CD14-positive monocyte (primary cell): ENCODE data around the gene RNF151. TPM values are rescaled to one million over a fixed set of nuclear protein-coding genes. Genes with fewer than 3 reads are reported as not detected.
"Not testable (repeated sequence)": the region's sequence is repeated elsewhere in the genome, so short reads cannot be mapped to it uniquely, and the experiment has no call there.

Experiments used
- DNase-seq, 3 donors: peaks; one replicate each; pipeline ENCODE4 v3.0.0-alpha.2; 2011 to 2022
- H2AFZ ChIP-seq: 2 replicates; pipeline ENCODE4 v1.6.0; 2012; ENCODE audit warnings: mild to moderate bottlenecking, low read depth, low read length, inconsistent platforms; ENCODE audit not compliant: insufficient read depth, poor library complexity, severe bottlenecking
- H3K27ac ChIP-seq, 2 donors: 1 replicate in 1 of 2; 2 replicates in 1 of 2; pipeline ENCODE4 v1.5.1; 2012 to 2013; ENCODE audit warnings: low read length in 2 of 2, control low read depth in 1 of 2, inconsistent platforms in 1 of 2, low read depth in 1 of 2, mild to moderate bottlenecking in 1 of 2
- H3K27me3 ChIP-seq, 2 donors: one replicate each; pipeline versions ENCODE4 v1.6.0 to v1.6.1; 2011 to 2013; ENCODE audit warnings: low read length in 2 of 2; ENCODE audit not compliant: control insufficient read depth in 2 of 2, insufficient read depth in 2 of 2
- H3K36me3 ChIP-seq, 2 donors: replicated peaks in 1 of 2; 1 replicate in 1 of 2; 2 replicates in 1 of 2; pipeline versions ENCODE4 v1.5.1 to v1.6.1; 2012 to 2013; ENCODE audit warnings: low read length in 2 of 2, control low read depth in 1 of 2, inconsistent platforms in 1 of 2, mild to moderate bottlenecking in 1 of 2; ENCODE audit not compliant: insufficient read depth in 2 of 2, control insufficient read depth in 1 of 2
- H3K4me1 ChIP-seq, 2 donors: 1 replicate in 1 of 2; 2 replicates in 1 of 2; pipeline versions ENCODE4 v1.5.1 to v1.6.1; 2012 to 2013; ENCODE audit warnings: low read length in 2 of 2, control low read depth in 1 of 2, inconsistent platforms in 1 of 2, mild to moderate bottlenecking in 1 of 2, moderate library complexity in 1 of 2; ENCODE audit not compliant: insufficient read depth in 2 of 2, control insufficient read depth in 1 of 2
- H3K4me2 ChIP-seq: replicated peaks from 2 replicates; pipeline ENCODE3; 2012; ENCODE audit warnings: low read length, moderate library complexity, mild to moderate bottlenecking; ENCODE audit not compliant: poor library complexity, severe bottlenecking; ENCODE audit errors: extremely low read depth
- H3K4me3 ChIP-seq, 3 experiments: fragments of 200-600 bp in 1 of 3; sonication (generic) in 1 of 3; replicated peaks in 1 of 3; 1 replicate in 2 of 3; 2 replicates in 1 of 3; pipeline ENCODE4 v1.5.1; 2011 to 2013; ENCODE audit warnings: low read length in 3 of 3, mild to moderate bottlenecking in 3 of 3, control low read depth in 2 of 3, low read depth in 2 of 3, inconsistent platforms in 1 of 3, moderate library complexity in 1 of 3
- H3K79me2 ChIP-seq: 2 replicates; pipeline ENCODE4 v1.6.0; 2012; ENCODE audit warnings: mild to moderate bottlenecking, control low read depth, inconsistent platforms, low read length, moderate library complexity; ENCODE audit not compliant: insufficient read depth
- H3K9ac ChIP-seq: 2 replicates; pipeline ENCODE4 v1.6.0; 2017; ENCODE audit warnings: low read length, mild to moderate bottlenecking; ENCODE audit not compliant: insufficient read depth, poor library complexity, severe bottlenecking
- H3K9me3 ChIP-seq, 2 donors: replicated peaks in 1 of 2; 1 replicate in 1 of 2; 2 replicates in 1 of 2; pipeline versions ENCODE4 v1.5.1 to v1.6.1; 2012 to 2013; ENCODE audit warnings: low read length in 2 of 2, control low read depth in 1 of 2; ENCODE audit not compliant: control insufficient read depth in 1 of 2, insufficient read depth in 1 of 2
- H4K20me1 ChIP-seq: 2 replicates; pipeline ENCODE4 v1.6.0; 2012; ENCODE audit warnings: mild to moderate bottlenecking, low read length, control low read depth, moderate library complexity; ENCODE audit not compliant: insufficient read depth
- H3K27ac Mint-ChIP-seq, 7 donors: one replicate each; pipeline ENCODE4 v1.8.0; 2020; ENCODE audit warnings: mild to moderate bottlenecking in 7 of 7, mixed read lengths in 7 of 7, moderate library complexity in 6 of 7, inconsistent platforms in 2 of 7
- H3K27me3 Mint-ChIP-seq, 3 donors: one replicate each; pipeline ENCODE4 v1.8.0; 2021 to 2022; ENCODE audit warnings: low read depth in 3 of 3, mild to moderate bottlenecking in 3 of 3, mixed read lengths in 3 of 3, moderate library complexity in 3 of 3, inconsistent platforms in 1 of 3
- H3K36me3 Mint-ChIP-seq, 2 donors: one replicate each; pipeline ENCODE4 v1.8.0; 2020; ENCODE audit warnings: mixed read lengths in 2 of 2, inconsistent platforms in 1 of 2, mild to moderate bottlenecking in 1 of 2
- H3K4me1 Mint-ChIP-seq: one replicate; pipeline ENCODE4 v1.8.0; 2020; ENCODE audit warnings: mild to moderate bottlenecking, mixed read lengths
- H3K4me3 Mint-ChIP-seq, 2 donors: one replicate each; pipeline ENCODE4 v1.8.0; 2020; ENCODE audit warnings: mild to moderate bottlenecking in 2 of 2, mixed read lengths in 2 of 2, moderate library complexity in 1 of 2
- H3K9me3 Mint-ChIP-seq, 7 donors: one replicate each; pipeline ENCODE4 v1.8.0; 2020 to 2022; ENCODE audit warnings: mixed read lengths in 7 of 7, mild to moderate bottlenecking in 6 of 7, moderate library complexity in 6 of 7, inconsistent platforms in 2 of 7
- WGBS: methylation state at CpG from one replicate; pipeline ENCODE4 v1.1.5; 2013; ENCODE audit warnings: missing lambda C conversion rate; ENCODE audit not compliant: insufficient coverage; 5-methylcytosine and 5-hydroxymethylcytosine counted together
- intact Hi-C, 2 donors: fragments of 100-400 bp; cut with micrococcal nuclease; formaldehyde crosslinking; loops; one replicate each; pipeline versions ENCODE4 v1.15.0 to v1.15.1; 2023
- polyA plus RNA-seq, 3 donors: library from polyadenylated mRNA; depleted of rRNA in 1 of 3; unstranded in 2 of 3; stranded (reverse) in 1 of 3; fragments of 300-500 nt in 2 of 3; fragments of >200 nt in 1 of 3; fragmentation: Illumina TruSeq in 2 of 3; gene quantifications; 1 replicate in 2 of 3; 2 replicates in 1 of 3; pipeline ENCODE4 v1.2.3, GENCODE V29; 2012 to 2021
- TF ChIP-seq, protein P1 (sequence below): fragments of 200-600 bp; IDR thresholded peaks from one replicate; pipeline ENCODE4 v1.8.0; 2022; ENCODE audit warnings: antibody characterized with exemption, mild to moderate bottlenecking

The RNF151 gene
- polyA plus RNA-seq, 3 donors = not detected

DNA sequence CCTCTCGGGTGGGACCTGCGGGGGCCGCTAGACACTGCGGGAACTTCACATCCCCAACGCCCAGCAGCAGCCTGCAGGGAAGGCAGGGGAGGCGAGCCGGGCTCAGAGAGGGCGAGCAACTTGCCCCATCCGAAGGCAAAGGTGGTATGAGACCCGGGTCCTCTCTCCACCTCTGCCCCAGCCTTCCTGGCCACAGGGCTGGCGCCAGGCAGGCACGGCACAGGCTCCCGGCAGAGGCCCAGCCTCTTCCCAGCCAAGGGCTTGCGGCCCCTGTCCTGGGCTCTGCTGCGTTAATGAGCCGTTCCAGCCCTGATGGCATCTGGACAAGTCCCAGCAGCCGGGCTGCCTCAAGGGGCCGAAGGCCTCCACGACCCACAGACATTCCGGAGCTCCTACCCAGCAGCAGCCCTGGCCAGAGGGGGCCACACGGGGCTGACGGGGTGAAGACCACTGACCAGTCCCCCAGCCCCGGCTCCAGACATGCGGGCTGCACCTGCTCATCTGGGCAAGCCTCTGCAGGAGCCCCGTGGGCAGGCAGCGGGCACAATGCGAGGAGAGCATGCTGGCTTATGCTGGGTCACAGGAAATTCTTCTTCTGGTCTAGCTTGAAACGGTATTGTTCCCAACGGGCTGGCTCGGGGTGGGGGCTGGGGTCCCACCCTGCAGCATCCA lies 47.2 kb upstream of the RNF151 start:
- Histone ChIP-seq H3K4me2 (no peak overlapping the region), H3K27me3 (peaks cover 18 to 87% of the 10 kb centered on the region in 2 donors), H3K4me1 (peaks cover 6 to 9% of the 10 kb centered on the region in 2 donors), H3K36me3 (no peaks in the 10 kb centered on the region), H3K4me3 (no peak overlapping the region), H3K9me3 (peaks cover 0 to 15% of the 10 kb centered on the region in 2 donors), H4K20me1 (no peaks in the 10 kb centered on the region), H2AFZ (no peak overlapping the region), H3K79me2 (no peaks in the 10 kb centered on the region), H3K9ac (no peak overlapping the region), H3K27ac (no peak overlapping the region)
- Mint-ChIP-seq H3K4me1 (peaks cover 16% of the 10 kb centered on the region), H3K36me3 (peaks cover 0 to 6% of the 10 kb centered on the region in 2 donors), H3K27me3 (peaks cover 82 to 96% (median 92%) of the 10 kb centered on the region in 3 donors), H3K4me3 (peak overlapping the region in 1 of 2 donors; percentile 75), H3K9me3 (peaks cover 0 to 20% (median 6%) of the 10 kb centered on the region in 7 donors), H3K27ac (no peak overlapping the region)
- WGBS = 37% methylated on average over 29 of the region's 30 CpGs
- intact Hi-C loops = no loop called here
- TF ChIP-seq, protein P1, sequence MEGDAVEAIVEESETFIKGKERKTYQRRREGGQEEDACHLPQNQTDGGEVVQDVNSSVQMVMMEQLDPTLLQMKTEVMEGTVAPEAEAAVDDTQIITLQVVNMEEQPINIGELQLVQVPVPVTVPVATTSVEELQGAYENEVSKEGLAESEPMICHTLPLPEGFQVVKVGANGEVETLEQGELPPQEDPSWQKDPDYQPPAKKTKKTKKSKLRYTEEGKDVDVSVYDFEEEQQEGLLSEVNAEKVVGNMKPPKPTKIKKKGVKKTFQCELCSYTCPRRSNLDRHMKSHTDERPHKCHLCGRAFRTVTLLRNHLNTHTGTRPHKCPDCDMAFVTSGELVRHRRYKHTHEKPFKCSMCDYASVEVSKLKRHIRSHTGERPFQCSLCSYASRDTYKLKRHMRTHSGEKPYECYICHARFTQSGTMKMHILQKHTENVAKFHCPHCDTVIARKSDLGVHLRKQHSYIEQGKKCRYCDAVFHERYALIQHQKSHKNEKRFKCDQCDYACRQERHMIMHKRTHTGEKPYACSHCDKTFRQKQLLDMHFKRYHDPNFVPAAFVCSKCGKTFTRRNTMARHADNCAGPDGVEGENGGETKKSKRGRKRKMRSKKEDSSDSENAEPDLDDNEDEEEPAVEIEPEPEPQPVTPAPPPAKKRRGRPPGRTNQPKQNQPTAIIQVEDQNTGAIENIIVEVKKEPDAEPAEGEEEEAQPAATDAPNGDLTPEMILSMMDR = no peak
- DNase-seq = no peak

DNA sequence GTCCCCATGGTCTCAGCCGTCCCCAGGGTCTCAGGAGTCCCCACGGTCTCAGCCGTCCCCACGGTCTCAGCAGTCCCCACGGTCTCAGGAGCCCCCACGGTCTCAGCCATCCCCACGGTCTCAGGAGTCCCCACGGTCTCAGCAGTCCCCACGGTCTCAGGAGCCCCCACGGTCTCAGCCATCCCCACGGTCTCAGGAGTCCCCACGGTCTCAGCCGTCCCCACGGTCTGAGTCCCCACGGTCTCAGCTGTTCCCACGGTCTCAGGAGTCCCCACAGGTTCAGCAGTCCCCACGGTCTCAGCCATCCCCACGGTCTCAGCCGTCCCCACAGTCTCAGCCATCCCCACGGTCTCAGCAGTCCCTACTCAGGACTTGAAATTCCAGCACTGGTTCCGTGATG lies 46.5 kb upstream of the RNF151 start:
- not testable (repeated sequence) for H3K36me3 ChIP-seq, H3K27ac ChIP-seq, H4K20me1 ChIP-seq, H3K4me1 ChIP-seq, H3K4me2 ChIP-seq, H3K27ac Mint-ChIP-seq, H3K9ac ChIP-seq, H3K79me2 ChIP-seq, H2AFZ ChIP-seq, DNase-seq, H3K4me3 ChIP-seq, H3K36me3 Mint-ChIP-seq
- H3K4me1 Mint-ChIP-seq = peaks cover 16% of the 10 kb centered on the region
- intact Hi-C loops = loop anchor here in 1 of 2 donors (5.0 kb wide), 1 partner anchor 63 kb away; no protein-coding TSS in a partner anchor
- peaks cover 18 to 83% of the 10 kb centered on the region in 2 donors for H3K27me3 ChIP-seq
- peaks cover 80 to 96% (median 90%) of the 10 kb centered on the region in 3 donors for H3K27me3 Mint-ChIP-seq
- H3K9me3 Mint-ChIP-seq = peaks cover 0 to 20% (median 6%) of the 10 kb centered on the region in 7 donors
- 78% methylated on average over 20 of the region's 21 CpGs for WGBS
- H3K4me3 Mint-ChIP-seq = peak overlapping the region in 1 of 2 donors; percentile 79
- H3K9me3 ChIP-seq = peaks cover 0 to 15% of the 10 kb centered on the region in 2 donors
